Measurements from ENCODE around the gene CCNQ.

- TF ChIP-seq CTCF (IDR thresholded peaks at IDR 0.05), result no peak
- TF ChIP-seq ZFX (IDR thresholded peaks at IDR 0.05; ENCODE audit: borderline replicate concordance), result no peak
Observed at GRCh38 chrX:153572601-153573000, 26.3 kb downstream of the CCNQ start.
